ENCODE results near the gene QSOX1. TPM values are rescaled to one million over a fixed set of nuclear protein-coding genes. Genes with fewer than 3 reads are reported as not detected.

QSOX1 gene
- total RNA-seq, 2 donors from 2014 or later: 395 to 450 TPM

DNA sequence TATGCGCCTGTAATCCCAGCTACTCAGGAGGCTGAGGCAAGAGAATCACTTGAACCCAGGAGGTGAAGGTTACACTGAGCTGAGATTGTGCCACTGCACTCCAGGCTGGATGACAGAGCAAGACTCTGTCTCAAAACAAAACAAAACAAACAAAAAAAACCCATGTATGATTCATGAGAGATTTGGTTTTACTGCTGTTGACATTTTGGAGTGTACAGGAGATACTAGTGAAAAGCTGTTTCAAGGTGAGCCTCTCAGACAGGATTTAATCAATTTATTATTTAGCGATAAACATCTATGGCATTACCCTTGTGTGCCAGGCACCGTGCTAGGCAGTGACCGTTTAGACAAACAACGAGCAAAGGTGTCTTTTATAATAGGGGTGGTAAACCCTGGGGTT, 91.9 kb downstream of the QSOX1 start:
- Histone ChIP-seq H3K4me1 (no peaks in the 10 kb centered on the region), H3K27me3 (no peaks in the 10 kb centered on the region), H3K9ac (ENCODE audit: low read depth in 2 of 2, low read length in 2 of 2) (no peak overlapping the region), H3K36me3 (no peaks in the 10 kb centered on the region), H3K27ac (no peak overlapping the region), H3K9me3 (no peaks in the 10 kb centered on the region), H3K4me3 (no peak overlapping the region)
- intact Hi-C loops (cut with DNase I): no loop called here
- TF ChIP-seq, protein P1, sequence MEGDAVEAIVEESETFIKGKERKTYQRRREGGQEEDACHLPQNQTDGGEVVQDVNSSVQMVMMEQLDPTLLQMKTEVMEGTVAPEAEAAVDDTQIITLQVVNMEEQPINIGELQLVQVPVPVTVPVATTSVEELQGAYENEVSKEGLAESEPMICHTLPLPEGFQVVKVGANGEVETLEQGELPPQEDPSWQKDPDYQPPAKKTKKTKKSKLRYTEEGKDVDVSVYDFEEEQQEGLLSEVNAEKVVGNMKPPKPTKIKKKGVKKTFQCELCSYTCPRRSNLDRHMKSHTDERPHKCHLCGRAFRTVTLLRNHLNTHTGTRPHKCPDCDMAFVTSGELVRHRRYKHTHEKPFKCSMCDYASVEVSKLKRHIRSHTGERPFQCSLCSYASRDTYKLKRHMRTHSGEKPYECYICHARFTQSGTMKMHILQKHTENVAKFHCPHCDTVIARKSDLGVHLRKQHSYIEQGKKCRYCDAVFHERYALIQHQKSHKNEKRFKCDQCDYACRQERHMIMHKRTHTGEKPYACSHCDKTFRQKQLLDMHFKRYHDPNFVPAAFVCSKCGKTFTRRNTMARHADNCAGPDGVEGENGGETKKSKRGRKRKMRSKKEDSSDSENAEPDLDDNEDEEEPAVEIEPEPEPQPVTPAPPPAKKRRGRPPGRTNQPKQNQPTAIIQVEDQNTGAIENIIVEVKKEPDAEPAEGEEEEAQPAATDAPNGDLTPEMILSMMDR (IDR thresholded peaks at IDR 0.05): no peak
- no peak for DNase-seq

- no peak overlapping the region for H3K4me3 ChIP-seq
- TF ChIP-seq, protein P1 (IDR thresholded peaks at IDR 0.05): no peak
- no peak overlapping the region for H3K9ac ChIP-seq (ENCODE audit: low read depth in 2 of 2, low read length in 2 of 2)
- no peaks in the 10 kb centered on the region for H3K36me3 ChIP-seq
- H3K4me1 ChIP-seq: no peaks in the 10 kb centered on the region
- intact Hi-C loops (cut with DNase I): no loop called here
- no peak for DNase-seq
- no peaks in the 10 kb centered on the region for H3K9me3 ChIP-seq
- no peak overlapping the region for H3K27ac ChIP-seq
- no peaks in the 10 kb centered on the region for H3K27me3 ChIP-seq
Measured at GRCh38 chr1:180247061-180247460, 92.4 kb downstream of the QSOX1 start.

DNA sequence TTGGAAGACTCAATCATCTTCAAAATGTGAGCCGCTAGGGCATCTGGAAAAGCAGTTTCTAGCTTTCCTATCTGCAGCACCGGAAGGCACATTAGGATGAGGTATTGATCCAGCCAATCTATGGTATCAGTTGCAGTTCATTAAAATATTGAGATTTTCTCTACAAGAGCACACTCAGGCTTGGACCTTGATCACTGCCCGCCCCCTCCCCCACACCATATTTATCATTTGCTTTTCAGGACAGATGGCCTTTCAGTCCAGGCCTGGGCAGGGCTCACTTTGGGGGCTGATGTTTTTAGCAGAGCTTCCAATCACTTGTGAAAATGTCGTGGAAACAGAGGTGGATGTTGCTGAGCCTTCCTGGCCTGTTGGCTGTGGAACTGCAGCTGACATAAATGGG, 92.9 kb downstream of the QSOX1 start:
- intact Hi-C loops (cut with DNase I): no loop called here
- H3K9ac ChIP-seq (ENCODE audit: low read depth in 2 of 2, low read length in 2 of 2): no peak overlapping the region
- H3K27me3 ChIP-seq: no peaks in the 10 kb centered on the region
- no peak overlapping the region for H3K4me3 ChIP-seq
- H3K36me3 ChIP-seq: no peaks in the 10 kb centered on the region
- no peaks in the 10 kb centered on the region for H3K4me1 ChIP-seq
- no peak for DNase-seq
- H3K27ac ChIP-seq: no peak overlapping the region
- TF ChIP-seq, protein P1 (IDR thresholded peaks at IDR 0.05): no peak
- H3K9me3 ChIP-seq: no peaks in the 10 kb centered on the region

DNA sequence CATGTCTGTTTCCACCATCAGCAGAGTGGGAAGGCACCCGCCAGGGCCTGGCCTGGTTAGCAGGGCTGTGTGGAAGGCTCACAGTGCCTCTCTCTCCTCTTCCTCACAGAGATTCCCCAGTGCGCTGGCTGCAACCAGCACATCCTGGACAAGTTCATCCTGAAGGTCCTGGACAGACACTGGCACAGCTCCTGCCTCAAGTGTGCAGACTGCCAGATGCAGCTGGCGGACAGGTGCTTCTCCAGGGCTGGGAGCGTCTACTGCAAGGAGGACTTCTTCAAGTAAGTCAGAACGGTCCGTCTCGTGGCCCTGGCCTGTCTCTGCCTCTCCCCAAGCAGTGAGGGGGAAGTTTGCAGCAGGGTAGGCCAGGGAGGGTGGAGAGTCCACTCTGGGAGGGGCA, 93.5 kb downstream of the QSOX1 start:
- DNase-seq: no peak
- no peaks in the 10 kb centered on the region for H3K4me1 ChIP-seq
- intact Hi-C loops (cut with DNase I): no loop called here

GRCh38 chr1:180248731-180249681, 94.3 kb downstream of the QSOX1 start:
- no peak overlapping the region for H3K4me3 ChIP-seq
- intact Hi-C loops (cut with DNase I): no loop called here
- no peaks in the 10 kb centered on the region for H3K36me3 ChIP-seq
- peaks cover 5% of the 10 kb centered on the region for H3K27me3 ChIP-seq
- H3K9ac ChIP-seq (ENCODE audit: low read depth in 2 of 2, low read length in 2 of 2): no peak overlapping the region
- no peak for DNase-seq
- TF ChIP-seq, protein P1 (IDR thresholded peaks at IDR 0.05): no peak
- H3K4me1 ChIP-seq: no peaks in the 10 kb centered on the region
- H3K27ac ChIP-seq: no peak overlapping the region
- no peaks in the 10 kb centered on the region for H3K9me3 ChIP-seq

More for the DNA sequence above, 93.5 kb downstream of the QSOX1 start:
- Histone ChIP-seq H3K9me3 (no peaks in the 10 kb centered on the region), H3K9ac (ENCODE audit: low read depth in 2 of 2, low read length in 2 of 2) (no peak overlapping the region), H3K4me3 (no peak overlapping the region), H3K36me3 (no peaks in the 10 kb centered on the region), H3K27me3 (peaks cover 2% of the 10 kb centered on the region), H3K27ac (no peak overlapping the region)
- TF ChIP-seq, protein P1 (IDR thresholded peaks at IDR 0.05): no peak
